CD4-positive, alpha-beta T cell treated with Interleukin-15 for 1 hour (primary cell): ENCODE measurements around the gene FSTL5.
"Not testable (repeated sequence)": the region's sequence is repeated elsewhere in the genome, so short reads cannot be mapped to it uniquely, and the experiment has no call there.

Experiments used
- DNase-seq: peaks from one replicate; pipeline ENCODE4 v3.0.0-alpha.2; 2020

The FSTL5 gene

DNA sequence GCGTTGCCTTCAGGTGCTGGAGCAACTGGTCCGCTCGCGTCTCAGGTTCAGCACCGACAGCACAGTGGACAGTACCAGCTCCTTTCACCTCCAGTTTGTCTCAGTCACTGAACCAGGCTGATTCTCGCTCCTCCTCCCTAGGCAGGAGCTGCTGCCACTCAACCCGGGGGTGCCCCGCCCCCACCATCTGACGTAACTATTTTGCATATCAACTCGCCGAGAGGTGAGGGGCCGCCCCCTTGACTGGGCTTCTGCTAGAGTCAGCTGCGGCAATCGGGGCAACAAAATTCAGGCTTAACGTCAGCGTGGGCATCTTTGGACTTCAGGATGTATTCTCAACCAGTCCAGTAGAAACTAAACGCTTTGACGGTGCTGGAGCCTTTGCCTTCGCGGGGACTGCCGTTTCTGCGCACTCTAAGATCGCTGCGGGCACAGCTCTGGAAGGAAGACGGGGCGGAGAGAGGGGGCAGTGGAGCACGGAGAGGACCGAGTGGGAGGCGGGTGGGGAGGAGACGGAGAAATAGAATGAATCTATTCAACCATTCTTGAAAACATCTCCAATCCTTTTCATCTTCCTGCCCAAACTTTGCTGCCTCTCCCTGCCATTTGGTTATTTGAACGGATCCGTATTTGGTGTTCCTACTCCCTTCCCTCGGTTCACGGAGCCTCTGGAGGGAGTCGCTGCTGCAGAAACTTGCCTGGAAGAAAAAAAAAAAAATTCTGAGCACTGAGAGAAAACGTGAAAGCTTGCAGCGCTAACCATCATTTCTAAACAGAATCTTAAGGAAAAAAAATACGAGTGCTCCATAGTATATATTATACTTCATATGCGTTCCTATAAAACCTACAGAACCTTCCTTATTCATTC is at the start of gene FSTL5:
Gene FSTL5 (minus strand): TSS at position 109 of the 868 bp plus-strand sequence. CDS start 52,604 bp downstream, outside the sequence.
- DNase-seq, result peak; percentile 17

DNA sequence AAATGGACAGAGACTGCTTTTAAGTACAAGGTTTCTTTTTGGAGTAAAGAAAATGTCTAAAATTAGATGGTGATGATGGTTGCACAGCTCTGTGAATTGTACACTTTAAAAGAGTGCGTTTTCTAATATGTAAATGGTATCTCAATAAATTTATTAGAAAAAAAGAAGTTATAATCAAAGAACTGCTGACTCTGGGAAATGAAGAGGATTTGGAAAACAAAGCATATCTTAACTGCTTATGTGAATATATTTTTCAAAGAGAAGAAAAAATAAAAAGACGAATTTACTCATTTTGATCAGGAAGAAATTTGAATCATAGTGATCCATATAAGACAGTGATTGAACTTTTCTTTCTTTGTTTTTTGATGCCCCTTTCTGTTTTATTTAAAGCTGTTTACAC is 45.9 kb upstream of the FSTL5 start:
- no peak for DNase-seq

DNA sequence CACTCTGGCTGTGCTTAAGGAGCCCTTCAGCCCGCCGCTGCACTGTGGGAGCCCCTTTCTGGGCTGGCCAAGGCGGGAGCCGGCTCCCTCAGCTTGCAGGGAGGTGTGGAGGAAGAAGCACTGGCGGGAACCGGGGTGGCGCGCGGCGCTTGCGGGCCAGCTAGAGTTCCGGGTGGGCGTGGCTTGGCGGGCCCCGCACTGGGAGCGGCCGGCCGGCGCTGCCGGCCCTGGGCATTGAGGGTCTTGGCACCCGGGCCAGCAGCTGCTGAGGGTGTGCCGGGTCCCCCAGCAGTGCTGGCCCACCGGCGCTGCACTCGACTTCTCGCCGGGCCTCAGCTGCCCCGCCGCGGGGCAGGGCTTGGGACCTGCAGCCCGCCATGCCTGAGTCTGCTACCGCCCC is 39.7 kb upstream of the FSTL5 start:
- DNase-seq, result not testable (repeated sequence)

DNA sequence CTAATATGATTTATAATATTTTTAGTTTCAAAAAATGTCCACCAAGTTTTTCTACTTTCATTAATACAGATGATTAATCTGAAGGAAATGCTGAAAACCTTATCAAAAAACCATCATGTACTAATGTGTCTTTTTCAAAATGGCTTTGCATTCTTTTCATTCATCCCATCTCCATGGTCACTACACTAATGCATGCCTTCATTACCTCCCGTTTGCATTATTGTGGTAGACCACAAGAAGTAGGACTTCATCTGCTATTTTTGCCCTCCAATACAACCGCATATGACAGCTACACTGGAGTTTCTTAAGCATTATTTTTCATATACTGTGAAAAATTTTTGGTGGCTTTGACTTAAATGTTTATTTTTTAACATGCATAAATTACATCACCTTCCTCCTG is 37.9 kb upstream of the FSTL5 start:
- no peak for DNase-seq

- no peak for DNase-seq
Measured at GRCh38 chr4:162170509-162170908, 6.7 kb upstream of the FSTL5 start.

DNA sequence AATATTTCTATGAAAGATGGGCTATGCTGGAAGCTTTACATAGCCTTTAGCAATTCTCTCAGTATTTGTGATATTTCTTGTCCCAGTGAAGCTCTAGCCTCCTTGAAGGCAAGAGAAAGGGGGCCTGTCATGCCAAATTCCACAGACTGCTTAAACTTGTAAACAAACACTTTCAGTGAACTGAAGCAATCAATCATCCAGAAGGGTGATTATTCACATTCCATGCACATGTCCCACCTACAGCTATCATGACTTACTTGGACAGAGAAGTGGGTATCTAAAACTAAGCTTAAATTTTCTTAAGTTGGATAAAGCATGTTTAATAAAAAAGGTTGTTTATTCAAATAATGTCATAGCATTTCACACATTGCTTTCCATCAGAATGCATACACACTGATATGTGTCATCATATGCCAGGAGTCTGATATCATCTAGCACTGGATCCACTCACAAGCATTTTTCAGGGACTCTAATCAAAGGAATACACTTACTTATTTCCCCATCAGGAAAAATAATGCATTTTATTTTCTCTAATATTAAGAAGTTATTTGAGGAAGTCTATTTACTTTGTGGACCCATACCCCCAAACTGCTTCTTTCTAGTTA is 1.2 kb upstream of the FSTL5 start:
- DNase-seq, result no peak

- no peak for DNase-seq
Measured at GRCh38 chr4:162162672-162163071, 1.1 kb downstream of the FSTL5 start.

DNA sequence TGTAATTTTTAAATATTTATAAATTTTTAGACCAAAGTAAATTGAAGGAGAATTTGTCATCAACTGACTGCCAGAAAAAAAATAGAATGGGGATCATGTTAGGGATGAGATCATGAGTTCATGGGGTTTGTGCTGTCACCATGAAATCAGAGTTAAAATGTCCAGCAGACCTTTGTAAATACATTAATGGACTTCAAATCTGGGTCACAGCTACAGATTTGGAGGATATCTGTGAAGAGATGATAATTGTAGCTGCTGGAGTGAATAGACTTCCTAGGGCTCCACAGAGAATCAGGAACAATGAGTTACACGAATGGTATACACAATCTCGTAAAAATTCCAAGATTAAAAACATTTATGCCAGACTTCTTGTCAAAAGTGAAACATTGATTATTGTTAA is 6.6 kb downstream of the FSTL5 start:
- no peak for DNase-seq

- DNase-seq, result no peak
Measured at GRCh38 chr4:162154862-162155540, 8.8 kb downstream of the FSTL5 start.

DNA sequence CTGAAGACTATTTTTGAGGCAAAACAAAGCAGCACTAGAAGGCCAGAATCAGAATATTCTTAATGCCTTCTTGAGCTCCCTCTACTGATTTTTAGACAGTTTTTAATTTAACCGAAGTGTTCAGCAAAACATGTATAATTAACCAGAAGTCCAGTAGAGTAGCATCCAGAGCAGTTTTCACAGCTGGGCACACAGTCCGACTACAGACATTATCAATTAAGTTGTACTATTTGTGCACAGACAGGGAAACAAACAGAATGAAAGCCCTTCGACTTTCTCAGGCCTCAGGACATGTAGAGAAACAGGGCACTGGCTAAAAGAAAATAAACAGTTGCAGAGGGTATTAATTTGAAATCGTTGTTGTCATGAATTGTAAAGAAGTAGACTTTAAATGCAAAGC is 11.9 kb downstream of the FSTL5 start:
- no peak for DNase-seq

- no peak for DNase-seq
Measured at GRCh38 chr4:162151386-162151785, 12.4 kb downstream of the FSTL5 start.

- DNase-seq, result no peak
Measured at GRCh38 chr4:162149644-162150043, 14.2 kb downstream of the FSTL5 start.

- no peak for DNase-seq
Measured at GRCh38 chr4:162140051-162140683, 23.6 kb downstream of the FSTL5 start.

DNA sequence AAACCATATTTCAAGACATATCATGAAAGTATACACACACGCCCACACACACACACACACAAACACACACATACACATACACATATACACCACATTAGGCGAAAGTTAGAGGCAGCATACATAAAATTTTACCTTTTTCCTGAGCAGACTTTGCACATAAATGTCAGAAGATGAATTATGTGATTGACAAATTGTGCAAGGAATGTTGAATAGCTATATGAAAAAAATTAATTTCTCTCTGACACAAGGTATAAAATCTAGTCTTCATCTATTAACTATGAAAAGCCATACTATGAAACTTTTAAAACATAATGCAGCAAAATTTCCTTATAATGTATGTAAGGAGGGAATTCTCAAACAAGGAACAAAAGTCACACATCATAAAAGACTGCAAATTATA is 24.4 kb downstream of the FSTL5 start:
- DNase-seq, result no peak

DNA sequence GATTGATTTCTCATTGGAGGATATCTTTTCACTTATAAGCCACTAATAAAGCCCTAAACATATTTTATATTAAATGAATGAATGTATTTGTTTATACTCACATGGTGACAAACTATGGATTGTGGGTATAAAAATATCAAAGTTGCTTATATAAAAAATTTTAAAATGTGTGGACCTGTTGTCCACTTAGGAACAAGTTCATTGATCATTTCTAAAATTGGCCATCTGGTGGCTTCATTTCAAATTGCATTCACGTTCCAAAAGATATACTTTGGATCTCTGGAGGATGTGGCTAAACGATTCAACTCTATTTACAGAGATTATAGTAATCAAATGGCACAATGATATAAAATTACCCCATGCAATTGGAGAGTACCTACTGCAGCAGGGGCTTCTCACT is 32.5 kb downstream of the FSTL5 start:
- no peak for DNase-seq

DNA sequence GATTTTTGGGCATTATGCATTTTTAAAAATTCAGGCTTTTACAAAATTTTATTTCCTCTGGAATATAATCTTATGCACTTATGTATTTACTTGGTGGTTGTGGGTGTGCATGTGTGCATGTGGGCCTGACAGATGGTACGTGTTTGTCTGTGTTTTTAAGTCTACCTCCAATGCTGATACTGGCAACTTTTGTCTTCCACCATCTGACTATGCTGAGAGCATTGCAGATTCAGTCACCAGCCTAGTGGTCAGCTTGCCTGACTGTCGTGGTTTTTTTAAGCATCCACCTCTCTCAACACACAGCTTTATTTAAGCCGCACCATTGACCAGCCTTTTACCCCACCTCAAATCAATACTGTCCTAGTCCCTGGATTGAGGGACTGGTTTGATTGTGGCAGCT is 37.1 kb downstream of the FSTL5 start:
- no peak for DNase-seq

GRCh38 chr4:162117051-162117450 is 46.7 kb downstream of the FSTL5 start:
- no peak for DNase-seq

- DNase-seq, result no peak
Measured at GRCh38 chr4:162116095-162116779, 47.6 kb downstream of the FSTL5 start.

- DNase-seq, result no peak
Measured at GRCh38 chr4:162115333-162115732, 48.5 kb downstream of the FSTL5 start.

DNA sequence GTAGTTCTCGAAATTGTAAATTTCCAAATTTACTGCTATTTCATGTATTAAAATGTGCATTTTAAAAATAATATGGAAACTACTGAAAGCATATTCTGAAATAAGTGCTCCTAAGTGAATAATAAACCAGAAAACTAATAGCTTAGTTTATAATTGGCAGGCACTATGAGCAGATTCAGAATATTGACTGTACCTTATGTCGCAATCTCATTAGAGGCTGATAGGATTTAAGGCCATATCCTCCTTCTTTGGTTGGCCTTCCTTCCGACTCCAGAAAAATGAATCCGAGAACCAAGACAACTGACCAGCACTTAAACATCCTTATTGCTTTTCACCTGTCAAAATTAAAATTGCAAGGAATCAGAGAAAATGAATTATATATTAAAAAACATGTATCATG is 52.7 kb downstream of the FSTL5 start:
- DNase-seq, result no peak

GRCh38 chr4:162104459-162105124 is 59.2 kb downstream of the FSTL5 start:
- no peak for DNase-seq

DNA sequence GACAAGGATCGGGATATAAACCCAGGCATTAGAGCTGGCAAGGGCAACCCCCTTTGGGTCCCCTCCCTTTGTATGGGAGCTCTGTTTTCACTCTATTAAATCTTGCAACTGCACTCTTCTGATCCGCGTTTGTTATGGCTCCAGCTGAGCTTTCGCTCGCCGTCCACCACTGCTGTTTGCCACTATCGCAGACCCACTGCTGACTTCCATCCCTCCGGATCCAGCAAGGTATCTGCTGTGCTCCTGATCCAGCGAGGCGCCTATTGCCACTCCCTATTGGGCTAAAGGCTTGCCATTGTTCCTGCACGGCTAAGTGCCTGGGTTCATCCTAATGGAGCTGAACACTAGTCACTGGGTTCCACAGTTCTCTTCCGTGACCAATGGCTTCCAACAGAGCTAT is 59.9 kb downstream of the FSTL5 start:
- not testable (repeated sequence) for DNase-seq
